Measurements from ENCODE around the gene MICAL3.

MICAL3 gene

GRCh38 chr22:18057568-18058209 is 33.3 kb upstream of the MICAL3 start:
- no peak overlapping the region for H3K4me3 ChIP-seq (replicated peaks; ENCODE audit: insufficient read depth, low read length)
- TF ChIP-seq POLR2AphosphoS5 (IDR thresholded peaks at IDR 0.05; ENCODE audit: low read depth) (no peak), SPI1 (IDR thresholded peaks at IDR 0.05; ENCODE audit: borderline replicate concordance, low read depth) (peak; percentile 82), REST (IDR thresholded peaks at IDR 0.05; ENCODE audit: insufficient replicate concordance, low read depth) (no peak), GABPA (IDR thresholded peaks at IDR 0.05; ENCODE audit: low read depth) (no peak), CTCF (IDR thresholded peaks at IDR 0.05; ENCODE audit: insufficient read depth, low read length) (no peak)
- H3K27me3 ChIP-seq (ENCODE audit: insufficient read depth, poor library complexity, severe bottlenecking) = peaks cover 2% of the 10 kb centered on the region
- H3K27ac ChIP-seq (replicated peaks) = no peak overlapping the region
- DNase-seq (ENCODE audit: low read depth in 1 of 2, low spot score in 1 of 2) = peak in 1 of 2 experiments; percentile 15

GRCh38 chr22:18056807-18057474 is 32.6 kb upstream of the MICAL3 start:
- TF ChIP-seq GABPA (IDR thresholded peaks at IDR 0.05; ENCODE audit: low read depth) (no peak), POLR2AphosphoS5 (IDR thresholded peaks at IDR 0.05; ENCODE audit: low read depth) (no peak), SPI1 (IDR thresholded peaks at IDR 0.05; ENCODE audit: borderline replicate concordance, low read depth) (no peak), CTCF (IDR thresholded peaks at IDR 0.05; ENCODE audit: insufficient read depth, low read length) (no peak), REST (IDR thresholded peaks at IDR 0.05; ENCODE audit: insufficient replicate concordance, low read depth) (no peak)
- H3K4me3 ChIP-seq (replicated peaks; ENCODE audit: insufficient read depth, low read length) = no peak overlapping the region
- H3K27me3 ChIP-seq (ENCODE audit: insufficient read depth, poor library complexity, severe bottlenecking) = peaks cover 2% of the 10 kb centered on the region
- H3K27ac ChIP-seq (replicated peaks) = no peak overlapping the region
- no peak for DNase-seq (ENCODE audit: low read depth in 1 of 2, low spot score in 1 of 2)

GRCh38 chr22:18056161-18056666 is 31.9 kb upstream of the MICAL3 start:
- DNase-seq (ENCODE audit: low read depth in 1 of 2, low spot score in 1 of 2) = no peak
- H3K27ac ChIP-seq (replicated peaks) = no peak overlapping the region
- peaks cover 2% of the 10 kb centered on the region for H3K27me3 ChIP-seq (ENCODE audit: insufficient read depth, poor library complexity, severe bottlenecking)
- TF ChIP-seq SPI1 (IDR thresholded peaks at IDR 0.05; ENCODE audit: borderline replicate concordance, low read depth) (no peak), CTCF (IDR thresholded peaks at IDR 0.05; ENCODE audit: insufficient read depth, low read length) (no peak)
- no peak overlapping the region for H3K4me3 ChIP-seq (replicated peaks; ENCODE audit: insufficient read depth, low read length)
